Stimulated activated CD8-positive, alpha-beta memory T cell treated with anti-CD3 and anti-CD28 coated beads, Interleukin-7, amount 100 ng/mL, for 1 hour (primary cell): ENCODE results near the gene PM20D1.
"Not testable (repeated sequence)": the region's sequence is repeated elsewhere in the genome, so short reads cannot be mapped to it uniquely, and the experiment has no call there.

Experiments
- DNase-seq, 2 donors: peaks; one replicate each; pipeline ENCODE4 v3.0.0-alpha.2; 2020; ENCODE audit warnings: low read depth in 2 of 2

The PM20D1 gene

GRCh38 chr1:205849619-205850355, at the start of gene PM20D1:
Gene PM20D1 (minus strand): TSS chr1:205850132. CDS start chr1:205850072, 60 bp downstream.
- peak; percentile 52 to 62 for DNase-seq

GRCh38 chr1:205896351-205896750, 46.4 kb upstream of the PM20D1 start:
- DNase-seq = no peak

DNA sequence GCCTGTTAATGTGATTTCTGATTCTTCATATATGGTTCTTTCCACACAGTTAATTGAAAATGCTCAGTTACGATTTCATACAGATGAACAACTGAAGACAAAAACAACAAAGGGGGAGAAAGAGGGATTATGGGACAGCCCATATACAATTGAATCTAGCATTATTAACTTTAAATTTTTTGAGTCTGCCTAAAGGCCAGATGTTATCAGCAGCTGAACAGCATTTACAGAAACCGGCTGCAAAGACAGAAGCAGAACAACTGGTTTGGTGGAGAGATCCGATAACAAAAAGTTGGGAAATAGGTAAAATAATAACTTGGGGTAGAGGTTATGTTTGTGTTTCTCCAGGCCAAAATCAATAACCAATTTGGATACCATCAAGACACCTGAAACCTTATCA, 44.2 kb upstream of the PM20D1 start:
- DNase-seq = not testable (repeated sequence)

GRCh38 chr1:205892175-205892574, 42.2 kb upstream of the PM20D1 start:
- DNase-seq = not testable (repeated sequence)

DNA sequence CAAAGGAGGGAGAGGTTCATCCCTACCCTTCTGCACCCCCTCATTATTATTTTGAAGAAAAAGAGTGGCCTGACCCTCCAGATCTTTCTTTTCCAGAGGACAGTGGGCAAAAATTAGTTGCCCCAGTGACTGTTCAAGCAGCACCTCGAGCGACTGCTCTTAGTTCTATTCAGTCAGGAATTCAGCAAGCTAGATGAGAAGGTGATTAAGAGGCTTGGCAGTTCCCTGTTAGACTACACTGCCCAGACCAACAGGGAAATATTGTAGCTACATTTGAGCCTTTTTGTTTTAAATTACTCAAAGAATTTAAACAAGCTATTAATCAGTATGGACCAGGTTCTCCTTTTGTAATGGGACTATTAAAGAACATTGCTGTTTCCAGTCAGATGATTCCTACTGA, 41.5 kb upstream of the PM20D1 start:
- not testable (repeated sequence) for DNase-seq

- DNase-seq = not testable (repeated sequence)
Observed at GRCh38 chr1:205890631-205891030, 40.7 kb upstream of the PM20D1 start.

GRCh38 chr1:205889706-205890105, 39.8 kb upstream of the PM20D1 start:
- DNase-seq = not testable (repeated sequence)

GRCh38 chr1:205889006-205889405, 39.1 kb upstream of the PM20D1 start:
- not testable (repeated sequence) for DNase-seq

DNA sequence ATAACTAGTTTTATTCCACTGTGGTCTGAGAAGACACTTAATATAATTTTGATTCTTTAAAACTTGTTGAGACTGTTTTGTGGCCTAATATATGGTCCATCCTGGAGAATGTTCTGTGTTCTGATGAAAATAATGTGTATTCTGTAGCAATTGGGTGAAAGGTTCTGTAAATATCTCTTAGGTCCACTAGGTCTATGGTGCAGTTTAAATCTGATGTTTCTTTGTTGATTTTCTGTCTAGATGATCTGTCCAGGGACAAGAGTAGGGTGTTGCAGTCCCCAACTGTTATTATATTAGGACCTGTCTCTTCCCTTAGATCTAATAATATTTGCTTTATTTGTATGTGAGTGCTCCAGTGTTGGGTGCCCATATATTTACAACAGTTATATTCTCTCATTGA, 33.9 kb upstream of the PM20D1 start:
- DNase-seq = no peak

GRCh38 chr1:205880923-205881322, 31.0 kb upstream of the PM20D1 start:
- DNase-seq = no peak

DNA sequence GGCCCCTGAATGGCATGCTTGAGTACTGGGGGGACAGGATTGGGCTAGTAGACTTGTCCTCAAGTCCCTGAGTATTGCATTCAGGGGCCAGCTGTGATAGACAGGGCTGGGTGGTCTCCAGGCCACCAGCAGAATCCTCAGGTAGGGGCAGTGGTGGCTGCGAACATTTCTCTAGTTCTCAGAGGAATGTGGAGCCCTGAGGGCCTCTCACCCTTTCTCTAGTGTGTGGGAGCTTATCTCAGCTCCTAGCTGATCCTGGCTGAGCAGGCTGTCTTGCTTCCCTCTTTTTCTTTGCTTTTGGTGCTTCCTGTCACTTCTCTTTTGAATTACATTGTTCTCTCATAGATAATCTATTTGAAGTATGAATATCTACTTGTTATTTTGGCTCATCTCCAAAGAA, 30.0 kb upstream of the PM20D1 start:
- DNase-seq = no peak

- DNase-seq = no peak
Observed at GRCh38 chr1:205878026-205878425, 28.1 kb upstream of the PM20D1 start.

DNA sequence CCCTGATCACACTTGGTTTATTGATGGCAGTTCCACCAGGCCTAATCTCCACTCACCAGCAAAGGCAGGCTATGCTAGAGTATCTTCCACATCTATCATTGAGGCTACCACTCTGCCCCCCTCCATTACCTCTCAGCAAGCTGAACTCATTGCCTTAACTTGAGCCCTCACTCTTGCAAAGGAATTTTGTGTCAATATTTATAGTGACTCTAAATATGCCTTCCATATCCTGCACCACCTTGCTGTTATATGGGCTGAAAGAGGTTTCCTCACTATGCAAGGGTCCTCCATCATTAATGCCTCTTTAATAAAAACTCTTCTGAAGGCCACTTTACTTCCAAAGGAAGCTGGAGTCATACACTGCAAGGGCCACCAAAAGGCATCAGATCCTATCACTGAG, 23.2 kb upstream of the PM20D1 start:
- not testable (repeated sequence) for DNase-seq

DNA sequence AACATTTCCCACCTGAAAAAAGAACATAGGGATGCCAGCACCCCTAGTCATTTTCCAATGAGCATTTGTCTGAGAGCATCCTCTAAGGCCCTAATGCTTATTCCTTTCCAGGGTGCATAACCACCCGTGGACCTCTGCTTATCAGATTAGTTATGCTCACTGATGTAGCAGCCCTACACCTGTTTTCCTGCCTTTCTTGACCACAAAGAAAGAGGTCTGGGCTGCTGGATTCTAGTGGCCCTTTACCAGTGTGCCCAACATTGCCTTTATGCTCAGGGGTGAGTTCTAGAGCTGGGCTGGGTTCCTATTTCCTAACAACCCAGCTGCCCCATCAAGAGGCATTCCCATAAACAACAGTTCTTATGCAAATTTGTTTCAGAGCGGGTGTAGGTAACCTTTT, 20.3 kb upstream of the PM20D1 start:
- no peak for DNase-seq

DNA sequence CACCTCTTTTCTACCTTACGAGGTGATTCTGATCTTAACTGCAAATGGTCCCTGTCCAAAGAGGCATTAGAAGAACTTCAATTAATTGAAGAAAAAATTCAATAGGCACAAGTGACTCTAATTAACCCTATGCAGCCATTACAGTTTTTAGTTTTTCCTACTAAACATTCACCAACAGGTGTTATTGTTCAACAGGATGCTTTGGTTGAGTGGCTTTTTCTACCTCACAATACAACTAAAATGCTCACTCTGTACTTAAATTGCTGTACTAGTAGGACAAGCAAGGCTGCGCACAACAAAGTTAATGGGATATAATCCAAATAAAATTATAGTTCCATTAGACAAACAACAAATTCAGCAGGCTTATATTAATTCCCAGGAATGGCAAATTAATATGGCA, 11.6 kb upstream of the PM20D1 start:
- DNase-seq = no peak

DNA sequence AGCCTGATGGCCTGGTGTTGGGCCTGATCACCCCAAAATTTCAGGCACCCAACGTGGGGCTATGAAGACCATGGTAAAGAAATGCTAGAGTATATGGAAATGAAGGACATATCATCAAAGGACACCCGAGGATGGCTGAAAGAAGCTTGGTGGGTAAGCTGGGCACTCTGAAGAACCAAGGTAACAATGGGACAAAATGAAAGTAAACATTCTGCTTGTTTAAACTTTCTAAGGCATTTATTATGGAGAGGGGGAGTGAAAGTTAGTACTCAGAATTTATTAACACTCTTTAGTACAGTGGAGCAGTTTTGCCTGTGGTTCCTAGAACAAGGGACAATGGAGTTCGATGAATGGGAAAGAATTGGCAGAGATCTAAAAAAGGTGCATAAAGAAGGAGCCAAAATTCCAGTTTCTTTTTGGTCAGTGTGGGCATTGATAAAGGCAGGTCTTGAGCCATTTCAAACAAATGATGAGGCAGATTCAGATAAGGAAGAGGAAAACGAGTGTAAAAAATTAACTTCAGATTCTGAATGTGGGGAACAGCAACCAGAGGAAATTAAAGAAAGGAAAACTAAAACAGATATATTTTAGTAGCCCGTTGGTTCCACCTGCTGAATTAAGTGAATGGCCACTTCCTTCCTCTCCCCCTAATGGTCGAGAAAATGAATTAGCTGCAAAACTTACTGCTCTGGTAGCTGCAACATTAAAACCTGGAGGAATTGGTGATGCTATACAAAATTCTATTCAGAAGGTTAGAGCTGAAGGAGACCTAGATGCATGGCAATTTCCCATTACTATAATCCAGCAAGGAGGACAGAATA, 8.4 kb upstream of the PM20D1 start:
- DNase-seq = no peak

DNA sequence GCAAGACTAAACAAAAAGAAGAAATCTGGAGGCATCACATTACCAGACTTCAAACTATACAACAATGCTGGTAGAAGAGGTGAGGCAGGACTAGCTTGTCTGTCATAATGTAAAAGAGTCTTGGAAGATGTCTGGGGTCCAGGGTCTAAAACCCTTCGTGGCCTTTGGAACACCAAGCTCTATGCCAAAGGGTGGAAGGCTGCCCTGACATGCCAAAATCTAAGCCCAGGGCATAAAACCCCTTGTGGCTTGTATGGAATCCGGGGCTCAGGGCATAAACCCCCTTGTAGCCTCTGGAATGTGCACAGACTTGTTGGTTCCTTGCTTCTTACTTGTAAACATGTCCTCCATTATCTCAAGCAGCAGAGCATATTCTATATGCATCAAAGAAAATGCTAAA, 7.6 kb upstream of the PM20D1 start:
- not testable (repeated sequence) for DNase-seq

- no peak for DNase-seq
Observed at GRCh38 chr1:205856433-205856832, 6.5 kb upstream of the PM20D1 start.

GRCh38 chr1:205852969-205853368, 3.0 kb upstream of the PM20D1 start:
- DNase-seq = no peak

DNA sequence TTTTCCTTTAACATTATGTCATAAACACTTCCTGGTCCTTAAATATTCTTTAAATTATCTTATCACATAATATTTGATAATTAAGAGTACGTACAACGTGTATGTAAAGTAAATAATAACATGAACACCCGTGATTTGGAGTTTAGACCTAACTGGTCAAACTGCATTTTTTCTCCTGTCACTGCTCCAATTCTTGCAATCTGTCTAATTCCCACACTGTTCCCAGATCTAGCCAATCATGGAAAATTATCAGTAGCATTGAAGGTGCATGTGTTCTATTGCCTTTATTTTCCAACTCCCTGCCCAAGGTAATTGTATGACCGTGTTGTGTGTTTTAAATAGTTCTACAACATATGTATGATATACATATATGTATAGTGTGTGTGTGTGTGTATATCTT, 2.1 kb upstream of the PM20D1 start:
- no peak for DNase-seq

DNA sequence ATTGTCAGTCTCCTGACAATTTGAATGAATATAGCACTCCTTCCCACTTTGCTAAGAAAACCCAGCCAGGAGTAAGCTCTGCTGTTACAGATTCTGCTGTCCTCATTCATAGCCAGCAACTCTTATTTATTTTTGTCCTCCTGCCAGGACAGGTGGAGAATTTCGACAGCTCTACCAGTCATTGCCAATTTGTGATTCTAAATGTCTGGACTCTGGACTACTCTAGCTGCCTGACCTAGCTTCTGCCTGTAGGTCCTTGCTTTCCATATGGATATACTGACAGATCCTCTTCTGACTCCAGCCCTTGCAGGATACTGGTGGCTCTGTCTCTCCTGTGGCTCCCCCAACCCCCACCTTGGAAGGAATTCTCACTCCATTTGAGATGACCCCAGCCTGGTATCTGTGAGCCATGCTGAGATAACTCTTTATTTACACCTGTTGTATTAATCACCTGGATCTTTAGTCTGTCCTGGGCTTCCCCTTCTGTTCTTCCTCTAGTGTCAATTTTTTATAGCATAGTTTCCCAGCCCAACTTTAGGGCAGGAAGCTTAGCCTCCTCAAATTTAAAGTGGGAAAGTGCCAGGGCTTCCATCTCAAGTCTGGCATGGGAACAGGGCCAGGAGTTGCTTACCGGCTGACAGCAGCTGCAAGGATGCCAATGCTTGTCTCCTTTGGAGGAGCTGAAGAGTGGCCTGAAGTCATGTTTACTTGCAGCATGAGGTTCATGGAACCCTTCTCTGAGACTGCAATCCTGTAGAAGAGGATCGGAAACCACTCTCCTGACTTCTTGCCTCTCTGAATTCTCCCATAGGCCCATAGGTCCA, 6.7 kb downstream of the PM20D1 start:
- no peak for DNase-seq

- DNase-seq = no peak
Observed at GRCh38 chr1:205842229-205842628, 7.7 kb downstream of the PM20D1 start.
